ENCODE data around the gene PHYHD1. TPM values are rescaled to one million over a fixed set of nuclear protein-coding genes. Genes with fewer than 3 reads are reported as not detected.

Gene PHYHD1
- total RNA-seq, 1 donor from 2014 or later, result 46.5 TPM

GRCh38 chr9:128913048-128913900 lies 7.5 kb upstream of the PHYHD1 start:
- Histone ChIP-seq H3K4me1 (peaks cover 70% of the 10 kb centered on the region), H3K27me3 (no peaks in the 10 kb centered on the region), H3K4me3 (peak overlapping the region; percentile 5), H3K9me3 (no peaks in the 10 kb centered on the region), H3K36me3 (peaks cover 37% of the 10 kb centered on the region), H3K27ac (peak overlapping the region; percentile 77)
- intact Hi-C loops (cut with DNase I), result no loop called here
- ATAC-seq, result peak; percentile 15
- DNase-seq, result no peak
- TF ChIP-seq CTCF (IDR thresholded peaks at IDR 0.05), result no peak

- ATAC-seq (no peak), DNase-seq (no peak)
- H3K9me3 ChIP-seq, result no peaks in the 10 kb centered on the region
- H3K27ac ChIP-seq, result peak overlapping the region; percentile 77
- no peaks in the 10 kb centered on the region for H3K27me3 ChIP-seq
- peaks cover 73% of the 10 kb centered on the region for H3K4me1 ChIP-seq
- TF ChIP-seq CTCF (IDR thresholded peaks at IDR 0.05), result no peak
- peak overlapping the region; percentile 0 for H3K4me3 ChIP-seq
- peaks cover 28% of the 10 kb centered on the region for H3K36me3 ChIP-seq
- intact Hi-C loops (cut with DNase I), result no loop called here
These were observed 6.6 kb upstream of the PHYHD1 start for GRCh38 chr9:128913995-128914772.

- no peak for TF ChIP-seq CTCF (IDR thresholded peaks at IDR 0.05)
- H3K27ac ChIP-seq, result peak overlapping the region; percentile 87
- H3K4me3 ChIP-seq, result peak overlapping the region; percentile 19
- ATAC-seq, result peak; percentile 28
- intact Hi-C loops (cut with DNase I), result no loop called here
- peaks cover 18% of the 10 kb centered on the region for H3K36me3 ChIP-seq
- no peaks in the 10 kb centered on the region for H3K27me3 ChIP-seq
- H3K4me1 ChIP-seq, result peaks cover 80% of the 10 kb centered on the region
- peak; percentile 84 for DNase-seq
- H3K9me3 ChIP-seq, result no peaks in the 10 kb centered on the region
These were observed 4.6 kb upstream of the PHYHD1 start for GRCh38 chr9:128916204-128916603.

GRCh38 chr9:128916745-128917144 lies 4.0 kb upstream of the PHYHD1 start:
- H3K27ac ChIP-seq, result peak overlapping the region; percentile 87
- H3K4me3 ChIP-seq, result peak overlapping the region; percentile 19
- no peak for TF ChIP-seq CTCF (IDR thresholded peaks at IDR 0.05)
- no peaks in the 10 kb centered on the region for H3K27me3 ChIP-seq
- ATAC-seq (no peak), DNase-seq (no peak)
- no peaks in the 10 kb centered on the region for H3K9me3 ChIP-seq
- H3K36me3 ChIP-seq, result peaks cover 18% of the 10 kb centered on the region
- intact Hi-C loops (cut with DNase I), result no loop called here
- peaks cover 81% of the 10 kb centered on the region for H3K4me1 ChIP-seq

- Histone ChIP-seq H3K9me3 (no peaks in the 10 kb centered on the region), H3K36me3 (peaks cover 18% of the 10 kb centered on the region), H3K4me1 (peaks cover 75% of the 10 kb centered on the region), H3K4me3 (peak overlapping the region; percentile 19), H3K27me3 (no peaks in the 10 kb centered on the region), H3K27ac (peak overlapping the region; percentile 87)
- ATAC-seq, result peak; percentile 59
- DNase-seq, result peak; percentile 89
- intact Hi-C loops (cut with DNase I), result no loop called here
- no peak for TF ChIP-seq CTCF (IDR thresholded peaks at IDR 0.05)
These were observed 3.5 kb upstream of the PHYHD1 start for GRCh38 chr9:128917151-128917849.
